Measurements from ENCODE around the gene CASZ1. TPM values are rescaled to one million over a fixed set of nuclear protein-coding genes. Genes with fewer than 3 reads are reported as not detected.

Gene CASZ1
- total RNA-seq, 1 donor from 2014 or later: 4.0 TPM

DNA sequence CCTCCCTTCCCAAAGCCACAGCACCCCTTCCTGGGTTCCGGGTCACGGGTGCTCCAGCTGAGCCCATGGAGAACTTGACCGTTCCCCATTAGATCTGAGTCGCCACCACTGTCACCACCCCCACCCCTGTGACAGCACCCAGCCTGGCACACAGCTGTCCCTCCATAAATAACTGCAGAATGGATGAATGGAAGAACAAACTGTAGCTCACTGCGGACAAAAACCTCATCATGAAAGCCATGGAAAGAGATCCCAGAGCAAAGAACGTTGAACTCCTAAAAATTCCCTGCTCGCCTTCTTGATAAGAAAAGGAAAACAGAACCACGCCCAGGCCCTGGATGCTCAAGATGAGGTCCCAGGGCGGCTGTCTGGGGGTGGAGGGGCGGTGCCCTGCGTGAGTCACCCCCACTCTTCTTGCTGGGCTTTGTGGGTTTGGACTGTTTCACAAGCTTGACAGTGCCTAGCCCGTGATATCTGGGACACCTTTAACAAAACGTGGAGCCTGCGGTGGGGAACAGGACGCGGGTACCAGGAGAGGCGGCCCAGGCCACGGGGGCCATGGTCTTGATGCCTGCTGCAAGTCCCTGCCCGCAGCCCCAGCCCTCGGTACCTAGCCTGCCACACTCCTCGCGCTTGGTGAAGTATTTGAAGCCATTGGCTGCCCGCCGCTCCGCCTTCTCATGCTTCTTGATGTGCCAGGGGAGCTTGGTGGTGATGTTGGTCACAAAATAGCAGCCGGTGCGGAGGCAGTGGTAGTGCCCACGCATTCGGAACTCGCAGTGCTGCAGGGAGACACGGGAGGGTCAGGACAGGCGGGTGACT is 151.9 kb downstream of the CASZ1 start:
- Mint-ChIP-seq H3K27ac (ENCODE audit: unreplicated experiment) (no peak overlapping the region), H3K9me3 (ENCODE audit: unreplicated experiment) (no peaks in the 10 kb centered on the region), H3K4me1 (ENCODE audit: low read depth, unreplicated experiment) (peaks cover under 1% of the 10 kb centered on the region), H3K4me3 (ENCODE audit: unreplicated experiment) (no peak overlapping the region), H3K36me3 (ENCODE audit: low read depth, unreplicated experiment) (no peaks in the 10 kb centered on the region), H3K27me3 (ENCODE audit: low read depth, unreplicated experiment) (peaks cover 6% of the 10 kb centered on the region)
- Histone ChIP-seq H3K4me3 (ENCODE audit: insufficient read depth, low read depth, low read length) (no peak overlapping the region), H3K27me3 (ENCODE audit: insufficient read depth, low read length) (peaks cover 2% of the 10 kb centered on the region), H3K27ac (ENCODE audit: low read depth, low read length) (no peak overlapping the region), H3K9ac (ENCODE audit: low read length) (no peak overlapping the region), H3K4me2 (ENCODE audit: low read length) (no peak overlapping the region), H2AFZ (ENCODE audit: low read depth, low read length) (no peak overlapping the region), H3K36me3 (ENCODE audit: insufficient read depth, low read length) (no peaks in the 10 kb centered on the region), H3K79me2 (ENCODE audit: insufficient read depth, low read length) (no peaks in the 10 kb centered on the region), H4K20me1 (ENCODE audit: insufficient read depth, low read length) (no peaks in the 10 kb centered on the region), H3K9me3 (ENCODE audit: insufficient read depth, low read depth, low read length) (peaks cover 3% of the 10 kb centered on the region), H3K4me1 (ENCODE audit: insufficient read depth, low read length) (no peaks in the 10 kb centered on the region)
- FAIRE-seq: no peak
- DNase-seq (ENCODE audit: low read depth): peak; percentile 32
- TF ChIP-seq, protein P1, sequence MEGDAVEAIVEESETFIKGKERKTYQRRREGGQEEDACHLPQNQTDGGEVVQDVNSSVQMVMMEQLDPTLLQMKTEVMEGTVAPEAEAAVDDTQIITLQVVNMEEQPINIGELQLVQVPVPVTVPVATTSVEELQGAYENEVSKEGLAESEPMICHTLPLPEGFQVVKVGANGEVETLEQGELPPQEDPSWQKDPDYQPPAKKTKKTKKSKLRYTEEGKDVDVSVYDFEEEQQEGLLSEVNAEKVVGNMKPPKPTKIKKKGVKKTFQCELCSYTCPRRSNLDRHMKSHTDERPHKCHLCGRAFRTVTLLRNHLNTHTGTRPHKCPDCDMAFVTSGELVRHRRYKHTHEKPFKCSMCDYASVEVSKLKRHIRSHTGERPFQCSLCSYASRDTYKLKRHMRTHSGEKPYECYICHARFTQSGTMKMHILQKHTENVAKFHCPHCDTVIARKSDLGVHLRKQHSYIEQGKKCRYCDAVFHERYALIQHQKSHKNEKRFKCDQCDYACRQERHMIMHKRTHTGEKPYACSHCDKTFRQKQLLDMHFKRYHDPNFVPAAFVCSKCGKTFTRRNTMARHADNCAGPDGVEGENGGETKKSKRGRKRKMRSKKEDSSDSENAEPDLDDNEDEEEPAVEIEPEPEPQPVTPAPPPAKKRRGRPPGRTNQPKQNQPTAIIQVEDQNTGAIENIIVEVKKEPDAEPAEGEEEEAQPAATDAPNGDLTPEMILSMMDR (IDR thresholded peaks at IDR 0.05; ENCODE audit: insufficient read depth, low read depth, low read length): no peak
- no peak for TF ChIP-seq EZH2 (IDR thresholded peaks at IDR 0.05; ENCODE audit: insufficient read depth, low read length)

DNA sequence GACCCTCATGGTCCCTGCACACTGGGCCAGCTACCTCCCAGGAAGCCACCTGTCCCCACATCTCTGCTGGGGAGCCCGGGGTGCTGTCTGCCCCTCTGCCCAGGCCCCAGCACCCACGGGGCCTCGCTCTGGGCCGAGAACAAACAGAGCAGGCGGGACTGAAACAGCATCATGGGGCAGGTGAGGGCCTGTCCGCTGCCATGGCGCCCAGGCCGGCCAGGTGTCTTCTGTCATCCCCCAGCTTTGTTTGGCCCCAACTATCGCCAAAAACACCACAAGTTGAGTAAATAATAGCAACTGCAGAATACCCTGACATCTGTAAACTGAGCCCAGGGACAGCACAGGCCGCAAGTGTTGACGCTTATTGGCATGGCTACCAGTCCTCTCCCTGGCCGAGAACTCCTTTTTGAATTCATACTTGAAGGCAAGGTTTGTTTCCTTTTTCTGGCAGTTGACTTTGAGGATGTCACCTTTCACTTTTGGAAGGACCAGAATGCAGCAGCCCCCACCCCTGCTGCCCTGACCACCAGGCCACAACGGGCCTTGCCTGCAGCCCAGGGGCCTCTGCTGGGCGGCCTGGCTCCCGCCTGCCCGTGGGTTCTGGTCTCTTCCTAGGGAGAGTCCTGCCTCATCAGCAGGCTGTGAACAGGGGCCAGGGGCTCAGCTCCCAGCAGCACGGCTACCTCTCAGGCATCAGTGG is 152.7 kb downstream of the CASZ1 start:
- no peak overlapping the region for H3K4me3 Mint-ChIP-seq (ENCODE audit: unreplicated experiment)

More for the DNA sequence above, 152.7 kb downstream of the CASZ1 start:
- no peak overlapping the region for H3K27ac Mint-ChIP-seq (ENCODE audit: unreplicated experiment)
- H3K27me3 Mint-ChIP-seq (ENCODE audit: low read depth, unreplicated experiment): peaks cover 8% of the 10 kb centered on the region
- no peak overlapping the region for H2AFZ ChIP-seq (ENCODE audit: low read depth, low read length)
- no peaks in the 10 kb centered on the region for H3K36me3 Mint-ChIP-seq (ENCODE audit: low read depth, unreplicated experiment)
- H3K79me2 ChIP-seq (ENCODE audit: insufficient read depth, low read length): no peaks in the 10 kb centered on the region
- no peak overlapping the region for H3K4me2 ChIP-seq (ENCODE audit: low read length)
- H3K36me3 ChIP-seq (ENCODE audit: insufficient read depth, low read length): no peaks in the 10 kb centered on the region
- FAIRE-seq (no peak), DNase-seq (ENCODE audit: low read depth) (no peak)
- H3K9me3 ChIP-seq (ENCODE audit: insufficient read depth, low read depth, low read length): peaks cover 6% of the 10 kb centered on the region
- H3K9ac ChIP-seq (ENCODE audit: low read length): no peak overlapping the region
- no peaks in the 10 kb centered on the region for H3K9me3 Mint-ChIP-seq (ENCODE audit: unreplicated experiment)
- no peak overlapping the region for H3K27ac ChIP-seq (ENCODE audit: low read depth, low read length)
- H3K27me3 ChIP-seq (ENCODE audit: insufficient read depth, low read length): peaks cover 3% of the 10 kb centered on the region
- H3K4me3 ChIP-seq (ENCODE audit: insufficient read depth, low read depth, low read length): no peak overlapping the region
- H3K4me1 ChIP-seq (ENCODE audit: insufficient read depth, low read length): no peaks in the 10 kb centered on the region
- no peak for TF ChIP-seq EZH2 (IDR thresholded peaks at IDR 0.05; ENCODE audit: insufficient read depth, low read length)
- TF ChIP-seq, protein P1 (IDR thresholded peaks at IDR 0.05; ENCODE audit: insufficient read depth, low read depth, low read length): no peak
- no peaks in the 10 kb centered on the region for H3K4me1 Mint-ChIP-seq (ENCODE audit: low read depth, unreplicated experiment)
- no peaks in the 10 kb centered on the region for H4K20me1 ChIP-seq (ENCODE audit: insufficient read depth, low read length)
